NCI-H146 (cell line): ENCODE measurements around the gene TMEM184B.

Experiments used
- DNase-seq: peaks from one replicate; lab custom pipeline; 2025; lab: John Stamatoyannopoulos, UW

Gene TMEM184B

GRCh38 chr22:38276166-38276565 is 3.4 kb upstream of the TMEM184B start:
- DNase-seq = no peak

- DNase-seq = no peak
Measured at GRCh38 chr22:38273135-38273826, 471 bp upstream of the TMEM184B start.

- DNase-seq = peak; percentile 87
Measured at GRCh38 chr22:38271927-38272372, 860 bp downstream of the TMEM184B start.

GRCh38 chr22:38271101-38271500 is 1.7 kb downstream of the TMEM184B start:
- no peak for DNase-seq

DNA sequence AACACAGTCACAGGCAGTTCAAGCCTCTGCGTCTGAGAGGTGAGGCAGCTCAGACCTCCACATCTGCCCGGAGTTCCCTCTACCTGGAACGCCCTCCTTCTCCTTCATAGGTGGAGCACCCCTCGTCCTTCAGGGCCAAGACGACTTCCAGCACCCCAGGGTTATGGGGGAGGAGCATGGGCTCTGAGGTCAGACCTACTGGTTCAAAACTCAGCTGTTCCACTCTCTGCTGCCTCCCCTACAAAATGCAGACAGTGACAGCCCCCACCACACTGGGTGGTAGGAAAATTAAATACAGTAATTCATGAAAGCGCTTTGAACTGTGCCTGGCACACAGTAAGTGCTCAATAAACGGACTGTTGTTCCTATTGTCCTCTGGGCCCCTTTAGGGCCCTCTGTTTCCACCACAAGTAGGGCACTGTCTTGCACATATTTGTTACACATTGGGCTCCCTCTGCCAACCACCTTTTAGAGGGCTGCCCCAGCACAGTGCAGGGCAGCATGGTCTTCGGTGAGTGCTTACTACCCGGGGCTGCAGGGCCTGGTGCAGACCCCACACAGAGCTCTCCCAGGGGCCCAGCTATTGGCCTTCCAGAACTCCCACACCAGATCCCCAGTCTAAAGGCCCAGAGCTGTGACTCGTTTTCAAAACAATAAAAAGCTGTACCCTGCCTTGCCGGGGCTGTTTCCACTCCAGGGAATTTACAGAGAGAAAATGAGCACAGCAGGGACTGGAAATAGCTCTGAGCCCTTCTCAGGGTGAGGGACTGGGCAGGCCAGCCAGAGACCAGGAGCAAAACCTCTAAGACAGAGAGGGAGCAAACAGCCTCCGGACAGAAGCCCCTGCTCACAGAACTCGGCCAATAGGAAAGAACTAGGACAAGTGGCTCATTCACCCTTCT is 2.5 kb downstream of the TMEM184B start:
- DNase-seq = no peak

DNA sequence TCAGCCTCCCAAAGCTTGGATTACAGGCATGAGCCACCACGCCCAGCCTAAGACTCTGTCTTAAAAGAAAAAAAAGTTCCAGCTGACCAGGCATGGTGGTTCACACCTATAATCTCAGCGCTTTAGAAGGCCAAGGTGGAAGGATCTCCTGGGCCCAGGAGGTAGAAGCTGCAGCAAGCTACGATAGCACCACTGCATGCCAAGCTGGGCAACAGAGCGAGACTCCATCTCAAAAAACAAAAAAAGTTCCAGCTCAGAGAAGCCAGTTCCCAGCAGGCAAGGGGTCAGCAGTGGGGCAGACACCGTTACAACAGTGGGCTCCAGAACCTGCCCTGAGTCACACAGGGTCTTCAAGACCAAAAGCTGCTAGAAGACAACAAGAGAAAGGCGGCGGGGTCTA is 3.3 kb downstream of the TMEM184B start:
- no peak for DNase-seq

- DNase-seq = no peak
Measured at GRCh38 chr22:38267086-38267485, 5.7 kb downstream of the TMEM184B start.

DNA sequence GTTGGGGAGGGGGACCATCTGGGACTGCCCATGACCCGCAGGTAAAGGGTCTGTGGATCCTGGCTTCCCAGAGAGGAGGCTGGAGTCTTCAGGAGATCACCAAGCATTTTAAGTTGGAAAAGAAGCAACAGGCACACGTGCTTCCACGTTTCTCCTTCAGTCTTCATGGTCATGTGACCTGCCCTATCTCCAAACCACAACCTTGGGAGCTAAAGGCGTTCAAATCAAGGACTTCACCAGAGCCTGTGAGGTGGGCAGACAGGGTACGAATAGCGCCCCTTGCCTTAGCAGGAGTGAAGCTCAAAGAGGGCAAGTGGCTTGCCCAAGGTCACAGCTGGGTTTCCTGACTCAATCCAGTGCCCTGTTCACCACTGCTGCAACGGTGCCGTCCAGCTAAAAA is 6.7 kb downstream of the TMEM184B start:
- no peak for DNase-seq

GRCh38 chr22:38264322-38264843 is 8.4 kb downstream of the TMEM184B start:
- no peak for DNase-seq

GRCh38 chr22:38262051-38262795 is 10.6 kb downstream of the TMEM184B start:
- no peak for DNase-seq

- DNase-seq = no peak
Measured at GRCh38 chr22:38260761-38261681, 11.8 kb downstream of the TMEM184B start.

- DNase-seq = no peak
Measured at GRCh38 chr22:38259370-38259769, 13.4 kb downstream of the TMEM184B start.

DNA sequence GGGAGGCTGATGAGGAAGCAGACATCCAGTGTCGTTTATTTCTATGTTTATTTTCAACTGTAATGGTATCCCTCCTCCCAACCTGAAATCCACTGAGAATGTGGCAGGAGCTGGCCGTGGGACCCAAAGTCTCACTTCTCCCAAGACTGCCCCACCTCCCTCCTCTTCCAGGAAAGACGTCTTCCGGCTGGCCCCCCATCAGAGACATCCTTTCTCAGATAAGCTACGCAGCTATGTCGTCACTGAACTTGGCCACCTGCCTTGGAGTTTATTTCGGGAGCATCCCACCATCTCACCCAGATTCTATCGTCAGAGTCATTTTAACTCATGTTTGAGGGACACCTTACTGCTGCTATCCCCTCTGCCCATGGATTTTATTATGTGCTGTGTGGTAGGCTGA is 13.9 kb downstream of the TMEM184B start:
- no peak for DNase-seq

GRCh38 chr22:38257650-38258250 is 15.1 kb downstream of the TMEM184B start:
- DNase-seq = peak; percentile 86

- no peak for DNase-seq
Measured at GRCh38 chr22:38257181-38257580, 15.6 kb downstream of the TMEM184B start.

- DNase-seq = no peak
Measured at GRCh38 chr22:38255697-38256096, 17.1 kb downstream of the TMEM184B start.

- no peak for DNase-seq
Measured at GRCh38 chr22:38251341-38251692, 21.5 kb downstream of the TMEM184B start.

GRCh38 chr22:38250643-38251340 is 22.0 kb downstream of the TMEM184B start:
- no peak for DNase-seq

- DNase-seq = no peak
Measured at GRCh38 chr22:38249803-38250642, 22.8 kb downstream of the TMEM184B start.
